ENCODE measurements around the gene MCC.
"Not testable (repeated sequence)": the region's sequence is repeated elsewhere in the genome, so short reads cannot be mapped to it uniquely, and the experiment has no call there.

The MCC gene

GRCh38 chr5:113489299-113489698 is 1.0 kb upstream of the MCC start:
- peak; percentile 23 for DNase-seq

GRCh38 chr5:113488645-113489184 is 462 bp upstream of the MCC start:
- no peak for DNase-seq

GRCh38 chr5:113487416-113487780 is 855 bp downstream of the MCC start:
- DNase-seq, result peak; percentile 3

GRCh38 chr5:113480243-113480642 is 8.0 kb downstream of the MCC start:
- no peak for DNase-seq

- DNase-seq, result no peak
Measured at GRCh38 chr5:113478691-113479090, 9.6 kb downstream of the MCC start.

- no peak for DNase-seq
Measured at GRCh38 chr5:113474100-113474728, 14.0 kb downstream of the MCC start.

GRCh38 chr5:113463032-113463431 is 25.2 kb downstream of the MCC start:
- no peak for DNase-seq

- DNase-seq, result not testable (repeated sequence)
Measured at GRCh38 chr5:113457106-113457505, 31.1 kb downstream of the MCC start.

GRCh38 chr5:113452941-113453340 is 35.3 kb downstream of the MCC start:
- no peak for DNase-seq

- DNase-seq, result no peak
Measured at GRCh38 chr5:113451797-113452196, 36.5 kb downstream of the MCC start.

- DNase-seq, result no peak
Measured at GRCh38 chr5:113450929-113451328, 37.3 kb downstream of the MCC start.

- DNase-seq, result no peak
Measured at GRCh38 chr5:113450462-113450861, 37.8 kb downstream of the MCC start.

- no peak for DNase-seq
Measured at GRCh38 chr5:113448252-113448651, 40.0 kb downstream of the MCC start.

GRCh38 chr5:113447498-113448050 is 40.7 kb downstream of the MCC start:
- no peak for DNase-seq

- DNase-seq, result no peak
Measured at GRCh38 chr5:113446358-113446927, 41.8 kb downstream of the MCC start.

GRCh38 chr5:113437111-113437510 is 51.1 kb downstream of the MCC start:
- no peak for DNase-seq

- DNase-seq, result no peak
Measured at GRCh38 chr5:113435575-113435974, 52.7 kb downstream of the MCC start.

- no peak for DNase-seq
Measured at GRCh38 chr5:113434889-113435288, 53.4 kb downstream of the MCC start, which contains the start of gene TSSK1B. TSS of gene TSSK1B (minus strand) at chr5:113434989. CDS start at chr5:113434839, 150 bp downstream.

- no peak for DNase-seq
Measured at GRCh38 chr5:113433862-113434612, 54.2 kb downstream of the MCC start.

GRCh38 chr5:113433071-113433470 is 55.2 kb downstream of the MCC start:
- DNase-seq, result no peak

- no peak for DNase-seq
Measured at GRCh38 chr5:113427871-113428574, 60.2 kb downstream of the MCC start.

- no peak for DNase-seq
Measured at GRCh38 chr5:113425909-113426308, 62.3 kb downstream of the MCC start.

- no peak for DNase-seq
Measured at GRCh38 chr5:113421693-113422092, 66.6 kb downstream of the MCC start.

All from CD4-positive, alpha-beta T cell treated with Interleukin-10 for 1 hour (primary cell).